ENCODE results near the gene ZMIZ1. TPM values are rescaled to one million over a fixed set of nuclear protein-coding genes. Genes with fewer than 3 reads are reported as not detected.

ZMIZ1 gene
- total RNA-seq, 1 experiment from 2014 or later, result 28.4 TPM

DNA sequence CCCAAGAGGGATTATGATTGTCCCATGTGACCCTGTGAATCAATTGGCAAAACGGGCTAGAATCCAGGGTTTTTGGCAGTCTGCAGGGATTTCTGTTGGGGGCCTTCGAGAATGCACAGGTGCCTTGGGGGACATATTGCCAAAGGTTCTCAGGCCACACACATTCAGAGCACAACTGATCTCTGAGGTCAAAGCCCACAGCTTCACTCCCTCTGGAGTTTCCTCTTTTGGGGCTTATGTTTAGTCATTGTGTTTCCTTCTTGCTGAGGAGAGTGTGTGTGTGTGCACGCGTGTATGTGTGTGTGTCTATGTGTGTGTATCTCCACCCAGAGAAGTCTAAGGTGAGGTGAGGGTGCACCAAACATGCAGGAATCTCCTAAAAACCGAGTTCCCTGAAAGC lies 287.3 kb downstream of the ZMIZ1 start:
- Histone ChIP-seq H3K4me1 (ENCODE audit: control insufficient read depth in 1 of 2, insufficient read depth in 2 of 2, low read length in 2 of 2) (no peaks in the 10 kb centered on the region), H3K27me3 (ENCODE audit: insufficient read depth, low read length) (no peaks in the 10 kb centered on the region), H3K9ac (ENCODE audit: low read length) (no peak overlapping the region), H3K79me2 (ENCODE audit: insufficient read depth, low read length) (peaks cover 29% of the 10 kb centered on the region), H3K4me3 (replicated peaks in 1 of 2; ENCODE audit: low read depth in 1 of 2, low read length in 2 of 2) (no peak overlapping the region), H4K20me1 (ENCODE audit: insufficient read depth) (peaks cover 5% of the 10 kb centered on the region; the same call in 1 of the 2 replicates), H3K9me3 (ENCODE audit: control insufficient read depth in 1 of 2, insufficient read depth in 1 of 2, low read depth in 1 of 2, low read length in 2 of 2) (no peaks in the 10 kb centered on the region), H2AFZ (ENCODE audit: low read depth, low read length, poor library complexity, severe bottlenecking) (no peak overlapping the region), H3K4me2 (ENCODE audit: low read length) (no peak overlapping the region), H3K9me2 (ENCODE audit: insufficient read depth) (no peaks in the 10 kb centered on the region), H3K27ac (ENCODE audit: low read depth, low read length) (no peak overlapping the region), H3K36me3 (ENCODE audit: control insufficient read depth in 1 of 2, insufficient read depth in 2 of 2, low read length in 2 of 2) (peaks cover 23 to 43% of the 10 kb centered on the region in 2 experiments)
- ChIA-PET POLR2A (no interaction called here), RAD21 (ENCODE audit: low non-redundant PET in 1 of 2, low total read pairs in 2 of 2, uncharacterized antibody in 2 of 2, unreplicated experiment in 2 of 2) (no interaction called here), CTCF (no interaction called here)
- intact Hi-C loops (cut with micrococcal nuclease), result no loop called here
- TF ChIP-seq SIN3A (IDR thresholded peaks at IDR 0.05; ENCODE audit: low read depth) (no peak), EGR1 (IDR thresholded peaks at IDR 0.05; ENCODE audit: low read depth) (no peak), CEBPB (IDR thresholded peaks at IDR 0.05; ENCODE audit: low read depth) (no peak), EZH2phosphoT487 (IDR thresholded peaks at IDR 0.05; ENCODE audit: borderline replicate concordance) (no peak)
- ATAC-seq (no peak), DNase-seq (ENCODE audit: low read depth, low spot score) (no peak)
- BruUV-seq (replicated peaks), result no TSS peak

- Histone ChIP-seq H3K4me3 (replicated peaks in 1 of 2; ENCODE audit: low read depth in 1 of 2, low read length in 2 of 2) (no peak overlapping the region), H4K20me1 (ENCODE audit: insufficient read depth) (peaks cover 2% of the 10 kb centered on the region; the same call in 1 of the 2 replicates), H3K4me2 (ENCODE audit: low read length) (no peak overlapping the region), H3K9me3 (ENCODE audit: control insufficient read depth in 1 of 2, insufficient read depth in 1 of 2, low read depth in 1 of 2, low read length in 2 of 2) (no peaks in the 10 kb centered on the region), H3K9ac (ENCODE audit: low read length) (no peak overlapping the region), H3K27me3 (ENCODE audit: insufficient read depth, low read length) (no peaks in the 10 kb centered on the region), H3K4me1 (ENCODE audit: control insufficient read depth in 1 of 2, insufficient read depth in 2 of 2, low read length in 2 of 2) (no peaks in the 10 kb centered on the region), H3K79me2 (ENCODE audit: insufficient read depth, low read length) (peaks cover 21% of the 10 kb centered on the region; the same call in 1 of the 2 replicates), H3K9me2 (ENCODE audit: insufficient read depth) (no peaks in the 10 kb centered on the region), H3K27ac (ENCODE audit: low read depth, low read length) (no peak overlapping the region), H2AFZ (ENCODE audit: low read depth, low read length, poor library complexity, severe bottlenecking) (no peak overlapping the region), H3K36me3 (ENCODE audit: control insufficient read depth in 1 of 2, insufficient read depth in 2 of 2, low read length in 2 of 2) (peaks cover 19 to 34% of the 10 kb centered on the region in 2 experiments)
- ChIA-PET RAD21 (ENCODE audit: low non-redundant PET in 1 of 2, low total read pairs in 2 of 2, uncharacterized antibody in 2 of 2, unreplicated experiment in 2 of 2) (no interaction called here), CTCF (interaction anchor here (1.6 kb wide), 1 partner anchor 10 kb away, joined by 5 read pairs; the partner anchor contains the start of gene PPIF), POLR2A (interaction anchor here (1.0 kb wide), 1 partner anchor 9 kb away, joined by 3 read pairs; no protein-coding TSS in a partner anchor)
- DNase-seq (ENCODE audit: low read depth, low spot score) (no peak), ATAC-seq (no peak)
- intact Hi-C loops (cut with micrococcal nuclease), result no loop called here
- BruUV-seq (replicated peaks), result no TSS peak
- TF ChIP-seq EZH2 (IDR thresholded peaks at IDR 0.05) (no peak), SP1 (IDR thresholded peaks at IDR 0.05; ENCODE audit: low read depth) (no peak), JUND (IDR thresholded peaks at IDR 0.05) (no peak), POLR2A (IDR thresholded peaks at IDR 0.05; ENCODE audit: borderline replicate concordance, extremely low read depth, insufficient read depth, insufficient read length) (no peak), SRF (IDR thresholded peaks at IDR 0.05; ENCODE audit: low read depth) (no peak), ELF1 (IDR thresholded peaks at IDR 0.05; ENCODE audit: borderline replicate concordance, low read depth) (no peak), CEBPB (IDR thresholded peaks at IDR 0.05; ENCODE audit: low read depth) (no peak), YY1 (IDR thresholded peaks at IDR 0.05; ENCODE audit: extremely low read depth, insufficient replicate concordance, low read depth, low read length) (no peak), CTCF (IDR thresholded peaks at IDR 0.05 in 2 of 3, conservative IDR thresholded peaks at IDR 0.05 in 1 of 3; ENCODE audit: borderline replicate concordance in 1 of 3, insufficient read depth in 1 of 3, low read depth in 2 of 3, low read length in 2 of 3) (no peak), ZBTB33 (IDR thresholded peaks at IDR 0.05; ENCODE audit: extremely low read depth, insufficient replicate concordance, low read length) (no peak), EGR1 (IDR thresholded peaks at IDR 0.05; ENCODE audit: low read depth) (no peak)
- TF ChIP-seq, protein P1, sequence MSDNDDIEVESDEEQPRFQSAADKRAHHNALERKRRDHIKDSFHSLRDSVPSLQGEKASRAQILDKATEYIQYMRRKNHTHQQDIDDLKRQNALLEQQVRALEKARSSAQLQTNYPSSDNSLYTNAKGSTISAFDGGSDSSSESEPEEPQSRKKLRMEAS (IDR thresholded peaks at IDR 0.05), result no peak
- TF ChIP-seq, protein P2, sequence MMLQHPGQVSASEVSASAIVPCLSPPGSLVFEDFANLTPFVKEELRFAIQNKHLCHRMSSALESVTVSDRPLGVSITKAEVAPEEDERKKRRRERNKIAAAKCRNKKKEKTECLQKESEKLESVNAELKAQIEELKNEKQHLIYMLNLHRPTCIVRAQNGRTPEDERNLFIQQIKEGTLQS (IDR thresholded peaks at IDR 0.05), result no peak
Measured at GRCh38 chr10:79357180-79357579, 288.4 kb downstream of the ZMIZ1 start.
